ENCODE measurements around the gene SCNN1B. TPM values are rescaled to one million over a fixed set of nuclear protein-coding genes. Genes with fewer than 3 reads are reported as not detected.
"Not testable (repeated sequence)": the region's sequence is repeated elsewhere in the genome, so short reads cannot be mapped to it uniquely, and the experiment has no call there.

Gene SCNN1B
- total and polyA plus RNA-seq, 9 donors, result 0.13 to 2.5 (median 1.0) TPM; not detected in 1

DNA sequence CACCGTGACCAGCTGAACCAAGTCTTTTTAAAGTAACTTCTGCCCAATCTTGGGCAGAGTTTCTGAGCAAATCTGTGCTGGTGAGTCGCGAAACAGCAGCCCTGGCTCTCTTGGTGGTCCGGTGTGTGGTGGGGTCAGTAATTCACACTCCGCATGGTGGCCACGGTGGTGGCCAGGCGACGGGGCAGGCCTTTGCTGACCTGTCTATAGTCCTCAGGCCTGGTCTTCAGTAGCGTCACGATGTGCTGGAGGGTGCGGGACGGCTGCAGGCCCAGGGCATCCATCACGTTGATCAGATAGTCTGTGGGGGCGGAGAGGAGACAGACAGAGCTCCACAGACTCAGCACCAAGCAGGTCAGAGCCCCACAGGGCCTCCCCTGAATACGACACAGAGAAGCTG lies 86.7 kb downstream of the SCNN1B start:
- no peak for DNase-seq
- no peak for TF ChIP-seq POLR2A (IDR thresholded peaks at IDR 0.05)
- TF ChIP-seq, protein P1, sequence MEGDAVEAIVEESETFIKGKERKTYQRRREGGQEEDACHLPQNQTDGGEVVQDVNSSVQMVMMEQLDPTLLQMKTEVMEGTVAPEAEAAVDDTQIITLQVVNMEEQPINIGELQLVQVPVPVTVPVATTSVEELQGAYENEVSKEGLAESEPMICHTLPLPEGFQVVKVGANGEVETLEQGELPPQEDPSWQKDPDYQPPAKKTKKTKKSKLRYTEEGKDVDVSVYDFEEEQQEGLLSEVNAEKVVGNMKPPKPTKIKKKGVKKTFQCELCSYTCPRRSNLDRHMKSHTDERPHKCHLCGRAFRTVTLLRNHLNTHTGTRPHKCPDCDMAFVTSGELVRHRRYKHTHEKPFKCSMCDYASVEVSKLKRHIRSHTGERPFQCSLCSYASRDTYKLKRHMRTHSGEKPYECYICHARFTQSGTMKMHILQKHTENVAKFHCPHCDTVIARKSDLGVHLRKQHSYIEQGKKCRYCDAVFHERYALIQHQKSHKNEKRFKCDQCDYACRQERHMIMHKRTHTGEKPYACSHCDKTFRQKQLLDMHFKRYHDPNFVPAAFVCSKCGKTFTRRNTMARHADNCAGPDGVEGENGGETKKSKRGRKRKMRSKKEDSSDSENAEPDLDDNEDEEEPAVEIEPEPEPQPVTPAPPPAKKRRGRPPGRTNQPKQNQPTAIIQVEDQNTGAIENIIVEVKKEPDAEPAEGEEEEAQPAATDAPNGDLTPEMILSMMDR (IDR thresholded peaks at IDR 0.05), result no peak
- TF ChIP-seq EP300 (IDR thresholded peaks at IDR 0.05), result no peak
- Histone ChIP-seq H3K27ac (no peak overlapping the region), H3K4me3 (no peak overlapping the region), H3K9me3 (no peaks in the 10 kb centered on the region), H3K27me3 (no peaks in the 10 kb centered on the region), H3K4me1 (ENCODE audit: insufficient read depth) (no peaks in the 10 kb centered on the region), H3K36me3 (no peaks in the 10 kb centered on the region)
- WGBS, 3 donors, result 79 to 87% (median 85%) methylated on average over 15 of the region's 15 CpGs
- intact Hi-C loops (cut with DNase I), result no loop called here

DNA sequence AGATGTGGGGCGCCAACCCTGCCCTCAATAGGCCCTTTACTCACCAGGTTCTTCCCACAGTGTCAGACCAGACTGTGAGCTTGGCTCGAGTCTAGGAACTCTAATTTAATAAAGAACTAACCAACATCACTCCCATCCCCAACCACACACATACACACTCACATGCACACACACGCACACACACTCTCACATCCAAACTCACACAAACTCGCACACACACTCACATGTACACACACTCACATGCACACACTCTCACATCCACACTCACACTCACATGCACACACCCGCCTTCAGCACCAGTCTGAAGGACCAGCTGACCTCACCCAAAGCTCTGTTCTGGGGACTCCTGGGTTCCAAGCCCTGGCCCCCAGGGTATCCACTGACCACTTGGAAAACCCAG lies 87.1 kb downstream of the SCNN1B start:
- H3K27ac ChIP-seq, result no peak overlapping the region
- no peaks in the 10 kb centered on the region for H3K9me3 ChIP-seq
- 84 to 91% (median 91%) methylated on average over 5 of the region's 5 CpGs for WGBS, 3 donors
- H3K4me3 ChIP-seq, result no peak overlapping the region
- intact Hi-C loops (cut with DNase I), result no loop called here
- no peaks in the 10 kb centered on the region for H3K36me3 ChIP-seq
- no peaks in the 10 kb centered on the region for H3K27me3 ChIP-seq
- DNase-seq, result no peak
- no peaks in the 10 kb centered on the region for H3K4me1 ChIP-seq (ENCODE audit: insufficient read depth)
- no peak for TF ChIP-seq EP300 (IDR thresholded peaks at IDR 0.05)
- TF ChIP-seq, protein P1 (IDR thresholded peaks at IDR 0.05), result no peak
- TF ChIP-seq POLR2A (IDR thresholded peaks at IDR 0.05), result no peak

DNA sequence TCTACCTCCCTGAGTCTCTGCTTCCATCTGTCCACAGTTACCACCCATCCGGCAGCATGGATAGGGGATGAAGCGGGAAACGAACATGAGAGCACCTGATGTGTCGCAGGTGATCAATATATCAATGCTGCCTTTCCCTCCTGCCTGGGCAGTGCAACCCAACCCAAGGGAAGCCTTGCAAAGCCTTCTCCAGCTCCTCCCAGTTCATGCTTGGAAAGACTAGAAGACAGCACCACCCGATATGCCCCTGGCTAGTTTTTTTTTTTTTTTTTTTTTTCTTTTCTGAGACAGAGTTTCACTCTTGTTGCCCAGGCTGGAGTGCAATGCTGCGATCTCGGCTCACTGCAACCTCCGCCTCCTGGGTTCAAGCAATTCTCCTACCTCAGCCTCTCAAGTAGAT lies 87.8 kb downstream of the SCNN1B start:
- 93 to 96% (median 96%) methylated on average over 8 of the region's 8 CpGs for WGBS, 3 donors
- not testable (repeated sequence) for H3K36me3 ChIP-seq, DNase-seq

DNA sequence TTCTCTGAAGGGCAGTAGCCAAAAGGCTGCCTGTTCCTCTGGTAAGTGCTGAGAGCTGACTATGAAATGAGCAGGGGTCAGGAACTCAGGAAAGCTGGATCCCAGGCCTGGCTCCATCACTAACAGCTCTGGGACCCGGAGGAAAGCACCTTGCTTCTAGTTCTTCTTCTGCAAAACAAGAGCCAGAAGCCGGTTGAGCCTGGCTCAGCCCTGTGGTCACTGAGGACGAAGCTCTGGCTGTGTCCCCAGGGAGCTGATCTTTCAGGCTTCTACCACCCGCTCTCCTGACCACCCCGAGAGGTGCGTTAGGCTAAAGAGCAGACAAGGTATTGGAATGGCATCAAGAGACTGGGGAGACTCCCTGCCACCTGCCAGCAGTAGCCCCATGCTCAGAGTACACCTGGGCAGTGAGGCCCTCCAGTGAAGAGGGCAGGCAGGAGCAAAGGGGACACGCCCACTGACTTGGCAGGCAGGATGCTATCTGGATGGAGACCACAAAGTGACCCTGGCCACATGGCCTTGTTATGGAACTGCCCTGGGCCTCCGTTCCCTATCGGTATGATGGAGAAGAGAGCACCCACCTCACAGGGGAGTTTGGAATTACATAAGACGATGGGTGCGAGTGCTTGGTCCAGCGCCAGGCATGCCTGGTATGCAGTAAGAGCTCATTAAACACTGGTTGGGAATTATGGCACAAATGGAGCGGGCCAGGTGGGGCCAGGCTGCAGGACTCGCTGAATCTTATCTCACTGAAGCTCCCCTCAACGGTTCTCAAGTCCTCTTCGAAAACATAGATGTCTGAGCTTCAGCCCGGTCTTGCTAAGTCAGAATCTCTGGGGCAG lies 89.5 kb downstream of the SCNN1B start:
- Histone ChIP-seq H3K4me1 (ENCODE audit: insufficient read depth) (no peaks in the 10 kb centered on the region), H3K27ac (no peak overlapping the region), H3K4me3 (no peak overlapping the region), H3K27me3 (no peaks in the 10 kb centered on the region), H3K36me3 (no peaks in the 10 kb centered on the region), H3K9me3 (no peaks in the 10 kb centered on the region)
- intact Hi-C loops (cut with DNase I), result no loop called here
- DNase-seq, result no peak
- TF ChIP-seq, protein P1 (IDR thresholded peaks at IDR 0.05), result no peak
- no peak for TF ChIP-seq POLR2A (IDR thresholded peaks at IDR 0.05)
- no peak for TF ChIP-seq EP300 (IDR thresholded peaks at IDR 0.05)
- 86 to 94% (median 88%) methylated on average over 17 of the region's 17 CpGs for WGBS, 3 donors

More for the DNA sequence above, 87.8 kb downstream of the SCNN1B start:
- H3K9me3 ChIP-seq; H3K4me1 ChIP-seq (ENCODE audit: insufficient read depth); H3K4me3 ChIP-seq; intact Hi-C loops (cut with DNase I); H3K27ac ChIP-seq; H3K27me3 ChIP-seq: not testable (repeated sequence)

DNA sequence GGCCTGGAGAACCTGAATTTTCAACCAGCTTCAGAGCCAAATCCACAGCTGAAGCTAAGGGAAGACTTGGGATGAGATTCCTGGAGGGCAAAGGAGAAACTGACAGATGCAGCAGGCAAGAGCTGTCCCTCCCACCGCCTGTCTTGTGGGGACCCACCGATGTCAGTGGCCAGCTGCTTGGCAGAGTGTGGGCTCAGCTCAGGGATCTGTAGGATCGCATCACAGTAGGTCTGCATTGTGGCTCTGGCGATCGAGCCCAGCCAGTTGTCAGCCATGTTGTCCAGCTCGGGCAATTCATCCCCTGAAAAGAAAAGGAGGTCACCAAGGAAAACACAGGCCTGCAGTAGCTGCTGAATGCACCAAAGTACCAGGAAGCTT lies 90.1 kb downstream of the SCNN1B start:
- 91 to 96% (median 94%) methylated on average over 6 of the region's 6 CpGs for WGBS, 3 donors
- no peak for TF ChIP-seq POLR2A (IDR thresholded peaks at IDR 0.05)
- TF ChIP-seq EP300 (IDR thresholded peaks at IDR 0.05), result no peak
- TF ChIP-seq, protein P1 (IDR thresholded peaks at IDR 0.05), result no peak
- Histone ChIP-seq H3K27me3 (no peaks in the 10 kb centered on the region), H3K27ac (no peak overlapping the region), H3K9me3 (no peaks in the 10 kb centered on the region), H3K36me3 (no peaks in the 10 kb centered on the region), H3K4me1 (ENCODE audit: insufficient read depth) (no peaks in the 10 kb centered on the region), H3K4me3 (no peak overlapping the region)
- DNase-seq, result no peak
- intact Hi-C loops (cut with DNase I), result no loop called here
